ENCODE data around the gene ARNT2.

GRCh38 chr15:80471881-80472280 is 67.7 kb downstream of the ARNT2 start:
- TF ChIP-seq EP300 (IDR thresholded peaks at IDR 0.05) (no peak), ATOH8 (CRISPR knock-in tag; IDR thresholded peaks at IDR 0.05; ENCODE audit: low read depth) (no peak), POLR2A (IDR thresholded peaks at IDR 0.05; ENCODE audit: low read length) (no peak), FOSL2 (IDR thresholded peaks at IDR 0.05) (no peak), FOSL2 (CRISPR knock-in tag; IDR thresholded peaks at IDR 0.05) (no peak), ZFP36 (IDR thresholded peaks at IDR 0.05; ENCODE audit: borderline replicate concordance, partially characterized antibody) (no peak), RAD21 (conservative IDR thresholded peaks at IDR 0.05 in 1 of 2, IDR thresholded peaks at IDR 0.05 in 1 of 2) (no peak), CHD2 (IDR thresholded peaks at IDR 0.05; ENCODE audit: low read length, partially characterized antibody) (no peak), MAFK (IDR thresholded peaks at IDR 0.05; ENCODE audit: partially characterized antibody) (no peak), CEBPB (IDR thresholded peaks at IDR 0.05) (no peak), MAZ (IDR thresholded peaks at IDR 0.05; ENCODE audit: borderline replicate concordance, low read depth, low read length) (no peak)
- TF ChIP-seq, protein P1, sequence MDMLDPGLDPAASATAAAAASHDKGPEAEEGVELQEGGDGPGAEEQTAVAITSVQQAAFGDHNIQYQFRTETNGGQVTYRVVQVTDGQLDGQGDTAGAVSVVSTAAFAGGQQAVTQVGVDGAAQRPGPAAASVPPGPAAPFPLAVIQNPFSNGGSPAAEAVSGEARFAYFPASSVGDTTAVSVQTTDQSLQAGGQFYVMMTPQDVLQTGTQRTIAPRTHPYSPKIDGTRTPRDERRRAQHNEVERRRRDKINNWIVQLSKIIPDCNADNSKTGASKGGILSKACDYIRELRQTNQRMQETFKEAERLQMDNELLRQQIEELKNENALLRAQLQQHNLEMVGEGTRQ (IDR thresholded peaks at IDR 0.05) = no peak
- TF ChIP-seq, protein P2, sequence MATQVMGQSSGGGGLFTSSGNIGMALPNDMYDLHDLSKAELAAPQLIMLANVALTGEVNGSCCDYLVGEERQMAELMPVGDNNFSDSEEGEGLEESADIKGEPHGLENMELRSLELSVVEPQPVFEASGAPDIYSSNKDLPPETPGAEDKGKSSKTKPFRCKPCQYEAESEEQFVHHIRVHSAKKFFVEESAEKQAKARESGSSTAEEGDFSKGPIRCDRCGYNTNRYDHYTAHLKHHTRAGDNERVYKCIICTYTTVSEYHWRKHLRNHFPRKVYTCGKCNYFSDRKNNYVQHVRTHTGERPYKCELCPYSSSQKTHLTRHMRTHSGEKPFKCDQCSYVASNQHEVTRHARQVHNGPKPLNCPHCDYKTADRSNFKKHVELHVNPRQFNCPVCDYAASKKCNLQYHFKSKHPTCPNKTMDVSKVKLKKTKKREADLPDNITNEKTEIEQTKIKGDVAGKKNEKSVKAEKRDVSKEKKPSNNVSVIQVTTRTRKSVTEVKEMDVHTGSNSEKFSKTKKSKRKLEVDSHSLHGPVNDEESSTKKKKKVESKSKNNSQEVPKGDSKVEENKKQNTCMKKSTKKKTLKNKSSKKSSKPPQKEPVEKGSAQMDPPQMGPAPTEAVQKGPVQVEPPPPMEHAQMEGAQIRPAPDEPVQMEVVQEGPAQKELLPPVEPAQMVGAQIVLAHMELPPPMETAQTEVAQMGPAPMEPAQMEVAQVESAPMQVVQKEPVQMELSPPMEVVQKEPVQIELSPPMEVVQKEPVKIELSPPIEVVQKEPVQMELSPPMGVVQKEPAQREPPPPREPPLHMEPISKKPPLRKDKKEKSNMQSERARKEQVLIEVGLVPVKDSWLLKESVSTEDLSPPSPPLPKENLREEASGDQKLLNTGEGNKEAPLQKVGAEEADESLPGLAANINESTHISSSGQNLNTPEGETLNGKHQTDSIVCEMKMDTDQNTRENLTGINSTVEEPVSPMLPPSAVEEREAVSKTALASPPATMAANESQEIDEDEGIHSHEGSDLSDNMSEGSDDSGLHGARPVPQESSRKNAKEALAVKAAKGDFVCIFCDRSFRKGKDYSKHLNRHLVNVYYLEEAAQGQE (IDR thresholded peaks at IDR 0.05) = no peak
- TF ChIP-seq, protein P3, sequence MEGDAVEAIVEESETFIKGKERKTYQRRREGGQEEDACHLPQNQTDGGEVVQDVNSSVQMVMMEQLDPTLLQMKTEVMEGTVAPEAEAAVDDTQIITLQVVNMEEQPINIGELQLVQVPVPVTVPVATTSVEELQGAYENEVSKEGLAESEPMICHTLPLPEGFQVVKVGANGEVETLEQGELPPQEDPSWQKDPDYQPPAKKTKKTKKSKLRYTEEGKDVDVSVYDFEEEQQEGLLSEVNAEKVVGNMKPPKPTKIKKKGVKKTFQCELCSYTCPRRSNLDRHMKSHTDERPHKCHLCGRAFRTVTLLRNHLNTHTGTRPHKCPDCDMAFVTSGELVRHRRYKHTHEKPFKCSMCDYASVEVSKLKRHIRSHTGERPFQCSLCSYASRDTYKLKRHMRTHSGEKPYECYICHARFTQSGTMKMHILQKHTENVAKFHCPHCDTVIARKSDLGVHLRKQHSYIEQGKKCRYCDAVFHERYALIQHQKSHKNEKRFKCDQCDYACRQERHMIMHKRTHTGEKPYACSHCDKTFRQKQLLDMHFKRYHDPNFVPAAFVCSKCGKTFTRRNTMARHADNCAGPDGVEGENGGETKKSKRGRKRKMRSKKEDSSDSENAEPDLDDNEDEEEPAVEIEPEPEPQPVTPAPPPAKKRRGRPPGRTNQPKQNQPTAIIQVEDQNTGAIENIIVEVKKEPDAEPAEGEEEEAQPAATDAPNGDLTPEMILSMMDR (IDR thresholded peaks at IDR 0.05) = no peak

Data from A549 (cell line).